Heart right ventricle (tissue), 16 donors: ENCODE results near the gene WDR90. TPM values are rescaled to one million over a fixed set of nuclear protein-coding genes. Genes with fewer than 3 reads are reported as not detected.
A peak's percentile ranks its signal among the peaks of the same experiment; 100 is the strongest.

ENCODE experiments used
- ATAC-seq, 8 donors: fragments of 200-7000 bp; cut with Tn5 transposase; one replicate each; pipeline ENCODE4 v1.9.1; 2020; ENCODE audit warnings: mild to moderate bottlenecking in 8 of 8, moderate library complexity in 8 of 8, moderate number of reproducible peaks in 1 of 8
- DNase-seq, 2 donors: peaks; one replicate each; pipeline ENCODE4 v3.0.0-alpha.2; 2020
- H3K27ac ChIP-seq, 10 donors: fragments of 200-600 bp; sonication (generic) in 2 of 10; one replicate each; pipeline versions ENCODE4 v1.5.0 to v1.8.0; 2020 to 2022; ENCODE audit warnings: mild to moderate bottlenecking in 3 of 10
- H3K27me3 ChIP-seq, 7 donors: fragments of 200-600 bp; one replicate each; pipeline ENCODE4 v1.8.0; 2021 to 2022; ENCODE audit warnings: mild to moderate bottlenecking in 2 of 7
- H3K36me3 ChIP-seq, 9 donors: fragments of 200-600 bp; sonication (generic) in 1 of 9; one replicate each; pipeline versions ENCODE4 v1.5.0 to v1.8.0; 2020 to 2022; ENCODE audit warnings: mild to moderate bottlenecking in 2 of 9
- H3K4me1 ChIP-seq, 9 donors: fragments of 200-600 bp; sonication (generic) in 1 of 9; one replicate each; pipeline versions ENCODE4 v1.5.0 to v1.8.0; 2020 to 2022; ENCODE audit warnings: mild to moderate bottlenecking in 4 of 9
- H3K4me3 ChIP-seq, 10 donors: fragments of 200-600 bp; sonication (generic) in 2 of 10; one replicate each; pipeline versions ENCODE4 v1.5.0 to v1.8.0; 2020 to 2022; ENCODE audit warnings: mild to moderate bottlenecking in 7 of 10, moderate library complexity in 2 of 10
- H3K9me3 ChIP-seq, 11 donors: fragments of 200-600 bp in 10 of 11; sonication (generic) in 2 of 11; one replicate each; pipeline versions ENCODE4 v1.5.0 to v1.8.0; 2013 to 2022; ENCODE audit warnings: mild to moderate bottlenecking in 2 of 11, control low read depth in 1 of 11, moderate library complexity in 1 of 11
- WGBS, 2 donors: extraction: QIAGEN DNeasy Blood & Tissue Kit; methylation state at CpG; one replicate each; pipeline ENCODE4 v1.1.7; 2013; ENCODE audit warnings: inconsistent platforms in 1 of 2; 5-methylcytosine and 5-hydroxymethylcytosine counted together
- intact Hi-C, 10 donors: fragments of 100-400 bp; cut with DNase I; formaldehyde crosslinking; loops; one replicate each; pipeline versions ENCODE4 v1.11.1 to v1.14.2; 2022
- polyA plus RNA-seq, 2 donors: library from polyadenylated mRNA; stranded (reverse); fragments of 200-250 nt; gene quantifications; one replicate each; pipeline ENCODE4 v1.2.3, GENCODE V29; 2013
- total RNA-seq, 10 donors: library from RNA; stranded (reverse); fragmentation: NEBNext Ultra II Directional in 3 of 10; extraction: Animal tissue kit (Norgen Biotek cat#: 25700) in 3 of 10; gene quantifications; one replicate each; pipeline versions ENCODE4 v1.2.1 to v1.2.4, GENCODE V29; 2021 to 2023
- TF ChIP-seq, protein P1 (sequence below), 9 donors: fragments of 200-600 bp; sonication (generic) in 2 of 9; IDR thresholded peaks; one replicate each; pipeline versions ENCODE4 v1.5.0 to v1.8.0; 2021 to 2022; ENCODE audit warnings: antibody characterized with exemption in 9 of 9, mild to moderate bottlenecking in 5 of 9, moderate library complexity in 1 of 9
- donor health status: Arrhythmogenic right ventricular cardiomyopathy.
- donor health status: ischemic (EF 13 %, LVEDD 7.1; RV severe dilation, severe dysfunction).
- donor health status: healthy with polysubstance abuse.
- donor health status: DM: no; HTN: yes; CAD: no.
- donor health status: DM: no; HTN: no; CAD: no.
- donor health status: ischemic (EF 25% LVEDD 6.9; RV normal size, moderate dysfunction).
- donor health status: ischemic (EF 25% LVEDD 5.7; RV mildly dilated, moderate dysfunction).
- donor health status: healthy.
- donor health status: DM: yes; HTN: yes; CAD: no.
- donor health status: Ischemic cardiomyopathy.
- donor health status: ischemic (EF 35%, LVEDD 5.7; RV mildly dilated, moderate dysfunction).
- donor health status: nonischemic (EF 11% LVEDD 7.7; RV severe dilation, severe dysfunction).
- donor health status: DM: yes; HTN: yes; CAD: no.
- donor health status: PGD.
- donor health status: ischemic (EF 29% LVEDD 5.4; RV normal size, mild dysfunction).
- donor health status: nonischemic (EF 23%, LVEDD 6.1; RV moderate dilation, normal function).

Gene WDR90
- total and polyA plus RNA-seq, 12 donors: 7.1 to 23.8 (median 9.9) TPM

- intact Hi-C loops: loop anchor here in 2 of 10 donors (5.0 to 10.0 kb wide), 2 partner anchors 74 to 82 kb away; no protein-coding TSS in a partner anchor
- Histone ChIP-seq H3K9me3 (no peaks in the 10 kb centered on the region), H3K4me3 (no peak overlapping the region), H3K27ac (no peak overlapping the region), H3K27me3 (no peaks in the 10 kb centered on the region), H3K4me1 (peaks cover 0 to 16% (median 12%) of the 10 kb centered on the region in 9 donors), H3K36me3 (peaks cover 0 to 45% (median 0%) of the 10 kb centered on the region in 9 donors)
- DNase-seq (no peak), ATAC-seq (no peak)
- 93% methylated on average over 35 of the region's 35 CpGs for WGBS, 2 donors
- TF ChIP-seq, protein P1, sequence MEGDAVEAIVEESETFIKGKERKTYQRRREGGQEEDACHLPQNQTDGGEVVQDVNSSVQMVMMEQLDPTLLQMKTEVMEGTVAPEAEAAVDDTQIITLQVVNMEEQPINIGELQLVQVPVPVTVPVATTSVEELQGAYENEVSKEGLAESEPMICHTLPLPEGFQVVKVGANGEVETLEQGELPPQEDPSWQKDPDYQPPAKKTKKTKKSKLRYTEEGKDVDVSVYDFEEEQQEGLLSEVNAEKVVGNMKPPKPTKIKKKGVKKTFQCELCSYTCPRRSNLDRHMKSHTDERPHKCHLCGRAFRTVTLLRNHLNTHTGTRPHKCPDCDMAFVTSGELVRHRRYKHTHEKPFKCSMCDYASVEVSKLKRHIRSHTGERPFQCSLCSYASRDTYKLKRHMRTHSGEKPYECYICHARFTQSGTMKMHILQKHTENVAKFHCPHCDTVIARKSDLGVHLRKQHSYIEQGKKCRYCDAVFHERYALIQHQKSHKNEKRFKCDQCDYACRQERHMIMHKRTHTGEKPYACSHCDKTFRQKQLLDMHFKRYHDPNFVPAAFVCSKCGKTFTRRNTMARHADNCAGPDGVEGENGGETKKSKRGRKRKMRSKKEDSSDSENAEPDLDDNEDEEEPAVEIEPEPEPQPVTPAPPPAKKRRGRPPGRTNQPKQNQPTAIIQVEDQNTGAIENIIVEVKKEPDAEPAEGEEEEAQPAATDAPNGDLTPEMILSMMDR (IDR thresholded peaks at IDR 0.05): no peak
These were observed 9.8 kb downstream of the WDR90 start for GRCh38 chr16:658679-659571.

DNA sequence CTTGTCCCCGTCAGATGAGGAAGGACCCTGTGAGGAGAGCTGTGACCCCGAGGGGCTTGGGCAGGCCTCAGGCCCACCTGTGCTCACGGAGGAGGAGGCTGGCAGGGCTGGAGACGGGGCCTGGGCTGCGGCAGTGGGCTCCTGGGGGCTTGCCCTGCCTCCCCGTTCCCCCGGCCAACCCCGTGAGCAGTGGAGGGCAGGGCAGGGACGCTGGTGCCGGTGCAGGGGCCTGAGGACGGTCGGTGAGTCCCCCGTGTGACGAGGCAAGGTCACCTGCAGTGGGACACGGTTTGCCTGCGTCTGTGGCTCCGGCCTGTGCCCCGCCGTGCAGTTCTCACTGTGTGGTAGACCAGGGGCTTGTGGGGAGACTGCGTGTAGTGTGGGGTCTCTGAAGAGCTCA lies 10.5 kb downstream of the WDR90 start:
- DNase-seq: no peak
- 89 to 90% methylated on average over 19 to 20 of the region's 20 CpGs for WGBS, 2 donors
- TF ChIP-seq, protein P1 (IDR thresholded peaks at IDR 0.05): no peak
- no peak overlapping the region for H3K4me3 ChIP-seq
- H3K27ac ChIP-seq: no peak overlapping the region
- H3K4me1 ChIP-seq: peaks cover 0 to 16% (median 12%) of the 10 kb centered on the region in 9 donors
- intact Hi-C loops: loop anchor here in 9 of 10 donors (5.0 to 10.0 kb wide), 4 partner anchors 72 to 82 kb away; no protein-coding TSS in a partner anchor
- H3K9me3 ChIP-seq: no peaks in the 10 kb centered on the region
- ATAC-seq: peak in 2 of 8 donors; percentile 0 to 2
- no peaks in the 10 kb centered on the region for H3K27me3 ChIP-seq
- H3K36me3 ChIP-seq: peaks cover 0 to 44% (median 0%) of the 10 kb centered on the region in 9 donors

DNA sequence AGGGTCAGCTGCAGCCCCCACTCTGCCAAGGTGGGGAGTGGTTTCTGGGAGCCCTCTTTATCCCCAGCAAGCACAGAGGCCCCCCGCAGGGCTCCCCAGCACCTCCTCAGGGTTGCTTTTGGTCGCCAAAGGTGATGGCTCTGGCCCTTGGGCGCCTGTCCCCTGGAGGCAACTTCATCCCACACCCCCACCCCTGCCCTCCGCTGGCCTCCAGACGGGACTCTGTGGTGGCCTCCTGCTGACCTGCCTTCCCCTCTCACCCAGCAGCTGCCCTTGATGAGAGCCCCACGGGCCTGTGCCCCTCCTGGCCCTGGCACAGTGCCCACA lies 10.9 kb downstream of the WDR90 start:
- intact Hi-C loops: loop anchor here in 7 of 10 donors (5.0 to 10.0 kb wide), 4 partner anchors 73 to 83 kb away; no protein-coding TSS in a partner anchor
- WGBS, 2 donors: 63 to 64% methylated on average over 6 of the region's 6 CpGs
- Histone ChIP-seq H3K27ac (peak overlapping the region in 7 of 10 donors; percentile 22 to 77 (median 57)), H3K9me3 (no peaks in the 10 kb centered on the region), H3K4me1 (peaks cover 0 to 16% (median 12%) of the 10 kb centered on the region in 9 donors), H3K36me3 (peaks cover 0 to 40% (median 0%) of the 10 kb centered on the region in 9 donors), H3K27me3 (no peaks in the 10 kb centered on the region), H3K4me3 (peak overlapping the region in 5 of 10 donors; percentile 31 to 45 (median 39))
- TF ChIP-seq, protein P1 (IDR thresholded peaks at IDR 0.05): no peak
- ATAC-seq (peak in 2 of 8 donors; percentile 0 to 1), DNase-seq (no peak)

DNA sequence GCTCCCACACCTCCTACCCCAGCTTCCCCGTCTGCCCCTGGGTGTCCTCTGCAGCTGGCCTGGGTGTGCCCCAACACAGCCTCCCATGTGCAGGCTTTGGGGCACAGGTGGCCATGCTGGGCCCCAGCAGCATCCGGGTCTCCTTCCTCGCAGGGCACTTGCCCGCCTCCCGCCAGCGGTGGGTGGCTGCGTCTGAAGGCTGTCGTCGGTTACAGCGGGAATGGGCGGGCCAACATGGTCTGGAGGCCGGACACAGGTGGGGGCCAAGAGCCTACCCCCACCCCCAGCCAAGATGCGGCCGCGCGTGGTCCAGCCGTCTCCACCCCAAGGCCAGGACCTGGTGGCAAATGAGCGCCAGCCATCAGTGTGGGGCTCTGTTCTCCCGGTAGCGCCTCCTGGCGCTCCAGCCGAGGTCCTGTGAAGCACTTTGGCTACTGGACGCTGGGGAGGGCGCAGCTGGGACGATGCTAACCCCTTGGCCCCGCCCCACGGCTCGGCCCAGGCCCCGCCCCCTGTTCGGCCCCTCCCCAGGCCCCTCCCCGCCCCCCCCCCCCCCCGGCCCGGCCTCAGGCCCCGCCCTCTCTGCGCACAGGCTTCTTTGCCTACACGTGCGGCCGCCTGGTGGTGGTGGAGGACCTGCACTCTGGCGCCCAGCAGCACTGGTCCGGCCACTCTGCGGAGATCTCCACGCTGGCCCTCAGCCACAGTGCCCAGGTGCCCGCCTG lies 11.5 kb downstream of the WDR90 start:
- Histone ChIP-seq H3K9me3 (no peaks in the 10 kb centered on the region), H3K4me1 (peaks cover 0 to 16% (median 12%) of the 10 kb centered on the region in 9 donors), H3K36me3 (peaks cover 0 to 35% (median 0%) of the 10 kb centered on the region in 9 donors), H3K27ac (peak overlapping the region in 9 of 10 donors; percentile 35 to 77 (median 64)), H3K4me3 (peak overlapping the region in 6 of 10 donors; percentile 31 to 45 (median 40)), H3K27me3 (no peaks in the 10 kb centered on the region)
- ATAC-seq (peak; percentile 74 to 92 (median 86)), DNase-seq (peak; percentile 87 to 89)
- intact Hi-C loops: loop anchor here in 7 of 10 donors (5.0 to 10.0 kb wide), 4 partner anchors 73 to 83 kb away; no protein-coding TSS in a partner anchor
- WGBS, 2 donors: 19% methylated on average over 31 to 37 of the region's 43 CpGs
- TF ChIP-seq, protein P1 (IDR thresholded peaks at IDR 0.05): peak; percentile 20 to 79 (median 63)
